NCI-H2227 (cell line): ENCODE data around the gene FAM114A1.

Experiments used
- DNase-seq: peaks from one replicate; lab custom pipeline; 2025; ENCODE audit not compliant: unreplicated experiment; lab: John Stamatoyannopoulos, UW

FAM114A1 gene

DNA sequence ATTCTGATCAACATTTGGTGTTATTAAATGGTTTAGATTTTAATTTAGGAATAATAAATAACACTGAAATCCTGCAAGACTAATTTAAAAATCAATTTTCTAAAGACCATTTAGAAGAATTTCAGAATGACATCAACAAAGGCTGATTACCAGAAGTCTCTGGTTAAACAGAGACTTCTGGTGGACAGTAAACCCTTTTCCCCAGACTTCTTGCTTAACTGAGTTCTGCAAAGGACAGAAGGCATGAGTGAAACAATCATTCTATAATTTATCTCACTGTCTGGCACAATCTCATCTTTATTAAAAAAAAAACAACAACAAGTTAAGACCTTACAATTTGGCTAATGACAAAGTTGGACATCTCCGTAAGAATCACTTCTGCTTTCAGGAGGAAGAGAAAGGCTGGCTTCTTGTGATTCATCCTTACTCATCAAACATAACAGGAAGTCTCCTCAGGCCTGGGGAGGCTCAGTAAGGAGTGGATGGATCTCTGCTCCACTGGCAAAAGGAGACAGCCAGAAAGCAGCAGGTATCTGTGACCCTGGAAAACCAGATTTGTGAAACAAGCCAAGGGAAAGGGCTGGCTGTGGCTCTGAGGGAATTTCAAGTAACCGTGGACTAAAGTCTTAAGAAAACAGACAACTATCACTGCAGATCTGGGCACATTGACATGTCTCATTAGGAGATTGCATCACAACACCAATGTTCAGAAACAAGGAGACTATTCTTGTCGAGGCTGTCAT is 10.1 kb upstream of the FAM114A1 start:
- no peak for DNase-seq

- DNase-seq = no peak
Measured at GRCh38 chr4:38858097-38858420, 9.5 kb upstream of the FAM114A1 start.

DNA sequence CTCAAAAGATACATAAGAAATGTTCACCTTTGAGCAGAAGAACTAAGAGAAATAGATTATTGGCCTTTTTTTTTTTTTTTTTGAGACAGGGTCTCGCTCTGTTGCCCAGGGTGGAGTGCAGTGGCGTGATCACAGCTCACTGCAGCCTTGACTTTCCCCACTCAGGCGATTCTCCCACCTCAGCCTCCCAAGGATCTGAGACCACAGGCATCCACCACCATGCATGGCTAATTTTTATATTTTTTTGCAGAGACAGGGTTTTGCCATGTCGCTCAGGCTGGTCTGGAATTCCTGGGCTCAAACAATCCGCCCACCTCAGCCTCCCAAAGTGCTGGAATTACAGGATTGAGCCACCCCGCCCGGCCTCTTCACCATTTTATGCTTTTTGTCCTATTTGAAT is 8.1 kb upstream of the FAM114A1 start:
- DNase-seq = no peak

GRCh38 chr4:38860788-38861424 is 6.7 kb upstream of the FAM114A1 start:
- peak; percentile 22 for DNase-seq

DNA sequence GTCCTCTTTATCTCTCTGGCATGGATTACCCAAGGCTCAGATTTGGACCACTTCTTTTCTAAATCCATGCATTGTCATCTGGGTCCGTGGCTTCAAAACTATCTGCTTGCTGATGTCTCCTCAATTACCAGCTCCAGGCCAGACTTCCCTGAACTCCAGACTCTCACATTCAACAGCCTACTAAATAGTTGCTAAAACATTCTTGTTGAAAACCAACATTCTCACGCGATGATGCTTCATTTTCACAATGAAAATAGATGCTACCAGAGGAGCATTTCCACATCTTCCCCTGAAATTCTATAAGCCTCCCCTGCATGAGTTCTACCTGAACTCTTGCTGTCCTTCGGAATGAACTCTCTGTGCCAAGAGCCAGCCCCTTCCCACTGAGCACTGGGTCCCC is 5.8 kb upstream of the FAM114A1 start:
- DNase-seq = no peak

GRCh38 chr4:38865445-38865844 is 2.2 kb upstream of the FAM114A1 start:
- no peak for DNase-seq

DNA sequence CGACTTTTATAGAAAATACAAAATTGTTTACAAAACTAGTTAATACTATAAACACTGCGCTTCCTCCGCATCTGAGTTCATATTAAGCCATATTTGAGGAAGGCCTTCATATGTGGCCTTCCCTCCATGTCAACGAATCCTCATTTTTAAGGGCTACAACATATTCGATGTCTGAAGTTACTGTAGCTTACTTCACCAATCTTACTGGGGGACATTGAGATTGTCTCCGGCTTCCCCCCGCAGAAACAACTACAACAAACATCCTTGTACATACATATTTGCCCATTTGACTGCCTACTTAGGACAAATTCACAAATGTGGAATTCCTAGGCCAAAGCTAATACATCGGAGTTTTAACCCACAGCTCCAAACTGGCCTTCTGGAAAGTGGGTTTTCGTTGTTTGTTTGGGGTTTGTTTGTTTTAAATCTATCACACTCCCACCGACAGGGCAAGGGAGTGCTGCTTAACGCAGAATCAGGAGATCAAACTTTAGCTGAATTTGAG is 581 bp upstream of the FAM114A1 start:
- DNase-seq = no peak

DNA sequence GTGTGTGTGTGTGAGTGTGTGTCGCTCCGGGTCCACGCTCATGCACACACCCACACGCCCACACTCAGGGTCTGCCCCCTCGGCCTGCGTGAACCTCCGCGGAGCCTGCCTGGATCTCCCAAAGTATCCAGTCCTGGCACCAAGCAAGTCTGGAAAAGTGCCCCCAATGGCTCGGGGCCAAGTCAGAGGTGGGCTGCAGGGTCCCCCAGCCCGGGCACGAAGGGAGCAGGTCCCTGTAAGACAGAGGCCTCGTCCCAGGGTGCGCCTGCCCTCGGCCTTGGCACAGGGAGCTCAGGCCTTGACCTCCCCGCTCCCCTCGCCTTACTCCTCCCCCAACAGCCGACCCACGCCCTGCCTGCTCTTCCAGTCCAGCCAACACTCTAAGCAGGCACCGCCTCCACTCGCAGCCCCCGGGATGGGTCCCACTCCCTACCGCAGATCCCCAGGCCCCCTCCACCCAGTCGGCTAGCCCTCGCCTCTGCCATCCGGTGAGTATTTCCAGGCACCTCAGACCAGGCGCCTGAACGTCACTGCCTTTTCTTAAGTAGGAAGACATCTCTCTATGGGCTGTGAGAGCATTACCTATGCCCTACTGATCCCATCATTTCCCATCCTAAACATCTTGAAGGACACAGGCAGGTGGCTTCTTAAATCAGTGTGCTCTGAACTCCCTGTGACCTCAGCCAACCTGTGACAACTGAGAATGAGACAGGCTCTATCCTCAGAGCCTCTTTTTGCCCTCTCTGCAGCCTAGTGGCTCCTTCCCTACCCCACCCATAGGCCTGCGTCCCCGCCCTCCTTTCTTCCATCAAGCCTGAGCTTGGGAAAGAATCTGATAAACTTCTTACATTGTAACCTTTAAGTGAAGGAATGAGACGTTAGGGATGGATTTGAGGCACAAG is 704 bp downstream of the FAM114A1 start:
- peak; percentile 3 for DNase-seq

DNA sequence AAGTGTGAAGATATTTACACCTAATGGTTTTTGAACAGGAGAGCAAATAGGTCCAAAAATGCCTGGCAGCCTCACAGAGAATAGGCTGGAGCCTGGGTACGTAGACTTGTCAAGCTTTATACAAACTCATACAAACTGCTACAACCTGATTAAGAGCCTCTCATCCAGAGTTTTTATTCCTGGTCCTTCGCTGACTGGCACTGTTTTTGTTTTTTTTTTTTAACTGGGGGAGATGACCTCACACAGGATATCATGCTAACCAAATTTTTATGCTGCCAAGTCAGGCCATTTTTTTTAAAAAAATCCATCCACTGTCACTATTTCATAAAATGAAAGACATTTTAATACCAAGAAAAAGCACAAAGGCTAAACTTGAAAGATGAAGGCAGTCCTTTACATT is 1.9 kb downstream of the FAM114A1 start:
- DNase-seq = no peak

DNA sequence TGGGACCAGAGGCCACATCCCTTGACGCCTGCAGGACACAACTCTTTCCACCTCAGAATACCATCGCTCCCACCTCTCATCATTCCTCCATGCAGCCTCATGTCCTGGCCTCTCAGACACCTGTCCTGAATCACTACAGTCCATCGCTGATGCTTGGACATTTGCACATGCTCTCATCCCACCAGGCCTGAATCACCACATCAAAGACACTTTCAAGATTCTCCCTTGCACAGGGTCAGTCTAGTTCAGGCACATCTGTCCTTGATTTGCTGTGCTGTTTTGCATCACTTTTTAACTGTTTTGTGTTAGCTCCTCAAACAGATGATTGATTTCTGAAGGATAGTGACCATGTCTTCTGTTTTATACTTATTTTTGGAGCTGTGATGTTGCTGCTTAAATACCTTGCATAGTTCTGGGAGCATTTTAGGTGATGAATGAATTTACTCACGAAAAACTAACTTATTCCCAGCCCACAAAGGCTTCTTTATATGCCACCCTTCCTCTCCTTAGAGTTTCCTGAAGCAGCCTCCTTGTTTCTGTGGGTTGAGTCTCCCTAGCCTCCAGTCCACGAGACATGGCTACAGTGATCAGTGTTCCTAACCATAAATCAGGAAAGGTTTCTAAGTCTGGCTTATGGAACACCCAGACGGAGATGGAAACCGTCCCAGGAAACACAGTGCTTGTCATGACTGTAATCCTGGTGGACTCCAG is 2.6 kb downstream of the FAM114A1 start:
- DNase-seq = no peak

DNA sequence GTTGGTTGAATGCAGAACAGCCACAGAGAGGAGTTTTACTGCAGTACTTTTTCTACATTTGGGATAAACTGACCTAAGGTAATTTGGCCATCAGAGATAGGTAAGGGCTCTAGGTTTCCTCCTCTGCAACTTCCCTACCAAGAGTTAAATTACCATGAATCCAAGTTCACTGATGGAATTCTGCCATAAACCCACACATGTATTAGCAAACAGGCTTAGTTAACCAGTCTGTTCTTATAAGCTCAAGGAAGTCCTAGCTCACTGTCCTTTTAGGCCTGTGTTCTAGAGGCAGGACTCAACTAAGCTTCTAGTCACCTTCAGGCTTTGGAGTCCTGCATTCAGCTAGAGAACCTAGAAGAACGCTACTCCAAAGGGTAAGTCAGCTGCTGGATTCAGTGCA is 4.0 kb downstream of the FAM114A1 start:
- no peak for DNase-seq

- no peak for DNase-seq
Measured at GRCh38 chr4:38872620-38873019, 5.0 kb downstream of the FAM114A1 start.

DNA sequence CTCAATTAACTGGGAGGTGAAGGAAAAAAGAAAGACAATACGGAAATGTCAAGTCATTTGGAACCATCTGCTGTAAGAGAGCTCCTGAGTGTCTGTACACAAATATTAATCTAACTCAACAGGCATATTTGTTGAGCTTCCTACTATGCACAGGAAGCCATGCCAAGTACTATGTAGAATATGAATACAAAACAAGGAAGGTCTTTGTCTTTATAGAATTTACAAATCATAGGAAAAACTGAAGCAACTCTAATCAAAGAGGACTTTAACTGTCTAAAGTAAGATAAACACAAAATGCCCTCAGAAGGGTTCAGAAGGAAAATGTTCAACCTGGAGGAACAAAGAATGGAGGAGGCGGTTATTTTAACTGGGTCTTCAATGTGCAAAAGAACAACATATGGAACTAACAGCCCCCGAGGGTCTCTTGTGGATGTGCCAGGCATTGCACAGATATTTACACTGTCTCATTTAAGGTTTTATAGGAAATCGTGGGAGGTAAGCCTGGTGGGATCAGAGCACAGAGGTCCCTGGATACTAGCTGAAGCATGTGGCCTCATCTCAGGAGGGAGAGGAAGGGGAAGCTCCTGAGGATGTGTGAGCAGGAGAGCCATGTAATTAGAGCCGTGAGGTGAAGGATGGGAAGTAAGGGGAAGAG is 5.8 kb downstream of the FAM114A1 start:
- no peak for DNase-seq

DNA sequence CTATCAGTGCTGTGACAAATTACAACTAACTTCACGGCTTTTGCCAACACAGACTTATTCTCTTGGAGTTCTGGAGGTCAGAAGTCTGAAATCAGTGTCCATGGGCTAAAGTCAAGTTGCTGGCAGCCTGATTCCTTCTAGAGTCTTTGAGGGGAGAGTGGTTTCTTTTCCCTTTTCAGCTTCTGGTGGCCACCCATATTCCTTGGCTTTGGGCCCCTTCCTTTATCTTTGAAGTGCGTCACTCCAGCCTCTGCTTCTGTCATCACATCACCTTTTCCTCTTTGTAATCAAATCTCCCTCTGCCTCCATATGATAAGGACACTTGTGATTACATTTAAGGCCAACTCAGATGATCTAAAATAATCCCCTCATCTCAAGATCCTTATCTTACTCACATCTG is 9.0 kb downstream of the FAM114A1 start:
- no peak for DNase-seq

GRCh38 chr4:38884254-38884653 is 16.6 kb downstream of the FAM114A1 start:
- no peak for DNase-seq

DNA sequence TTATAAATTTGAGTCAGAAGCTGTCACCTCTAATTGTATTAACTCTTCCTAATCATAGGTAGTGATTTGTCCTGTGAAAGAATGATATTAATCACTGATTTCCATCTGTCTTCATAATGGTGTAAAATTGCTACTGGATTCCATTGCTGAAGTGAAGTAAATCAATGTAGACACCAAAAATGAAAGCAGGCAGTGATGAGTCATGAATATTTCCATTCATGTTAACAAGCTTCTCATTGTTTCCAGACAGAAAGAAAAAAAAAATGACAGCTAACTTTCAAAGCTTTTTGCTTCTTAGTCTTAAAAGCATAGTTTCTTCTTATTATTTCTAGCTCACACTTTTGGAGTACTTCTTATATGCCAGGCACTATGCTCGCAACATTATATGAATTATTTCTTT is 21.5 kb downstream of the FAM114A1 start:
- DNase-seq = no peak

- DNase-seq = no peak
Measured at GRCh38 chr4:38891051-38891983, 23.7 kb downstream of the FAM114A1 start.

- no peak for DNase-seq
Measured at GRCh38 chr4:38894322-38894982, 26.8 kb downstream of the FAM114A1 start.

DNA sequence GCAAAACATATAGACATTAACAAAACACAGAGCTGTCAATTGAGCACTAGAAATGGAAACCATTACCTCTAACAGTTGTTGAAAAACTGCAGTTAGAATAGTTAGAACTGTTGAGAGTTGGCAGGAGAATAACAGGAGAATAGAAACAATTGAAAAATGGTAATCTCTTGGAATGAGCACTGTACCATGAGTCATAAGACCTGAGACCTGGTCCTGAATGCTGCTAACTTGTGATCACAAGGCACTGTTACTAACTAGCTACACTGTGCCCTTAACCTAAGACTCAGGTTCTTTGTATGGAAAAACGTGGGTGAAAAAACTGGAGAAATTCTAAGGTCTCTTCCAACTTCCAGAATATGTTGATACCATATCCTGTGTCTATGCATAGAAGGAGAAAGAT is 29.3 kb downstream of the FAM114A1 start:
- no peak for DNase-seq
